Ovary (tissue), 9 donors: Measurements from ENCODE around the gene WDR5B. TPM values are rescaled to one million over a fixed set of nuclear protein-coding genes. Genes with fewer than 3 reads are reported as not detected.

Source experiments
- DNase-seq, 5 donors: peaks; one replicate each; pipeline ENCODE4 v3.0.0-alpha.2; 2019 to 2020
- H3K27ac ChIP-seq, 2 donors: fragments of 200-600 bp; one replicate each; pipeline versions ENCODE4 v1.5.1 to v1.8.0; 2019 to 2022
- H3K27me3 ChIP-seq: fragments of 200-600 bp; one replicate; pipeline ENCODE4 v1.8.0; 2022
- H3K36me3 ChIP-seq: fragments of 200-600 bp; sonication (generic); one replicate; pipeline ENCODE4 v1.5.1; 2019
- H3K4me1 ChIP-seq: one replicate; pipeline ENCODE4 v1.8.1; 2013; ENCODE audit warnings: mild to moderate bottlenecking, moderate library complexity; ENCODE audit not compliant: insufficient read depth
- H3K4me3 ChIP-seq: fragments of 200-600 bp; sonication (generic); one replicate; pipeline ENCODE4 v1.5.1; 2017
- H3K9me3 ChIP-seq, 2 donors: fragments of 200-600 bp in 1 of 2; sonication (generic) in 1 of 2; one replicate each; pipeline versions ENCODE4 v1.5.1 to v1.8.1; 2013 to 2019; ENCODE audit warnings: mild to moderate bottlenecking in 1 of 2, moderate library complexity in 1 of 2
- EP300 ChIP-seq: sonication (generic); formaldehyde crosslinking; IDR thresholded peaks from one replicate; pipeline ENCODE4 v1.6.1; 2017; ENCODE audit warnings: antibody characterized with exemption
- POLR2A ChIP-seq: fragments of 450-650 bp; IDR thresholded peaks from one replicate; pipeline ENCODE4 v1.6.1; 2017; ENCODE audit warnings: antibody characterized with exemption, mild to moderate bottlenecking, moderate library complexity
- WGBS, 3 donors: extraction: QIAGEN DNeasy Blood & Tissue Kit in 1 of 3; methylation state at CpG; one replicate each; pipeline versions ENCODE4 v1.1.5 to v1.1.7; 2013 to 2017; 5-methylcytosine and 5-hydroxymethylcytosine counted together
- intact Hi-C, 4 donors: fragments of 100-400 bp; cut with DNase I; formaldehyde crosslinking; loops; one replicate each; pipeline versions ENCODE4 v1.11.0 to v1.15.1; 2022 to 2023
- polyA plus RNA-seq, 2 donors: library from polyadenylated mRNA; stranded (reverse); fragments of 200-250 nt in 1 of 2; fragments of 350-450 nt in 1 of 2; fragmentation: Illumina TruSeq in 1 of 2; extraction: RNeasy Lipid Tissue Mini Kit (QIAGEN cat#74804) in 1 of 2; gene quantifications; one replicate each; pipeline ENCODE4 v1.2.3, GENCODE V29; 2013 to 2014
- small RNA-seq: library from RNA; depleted of rRNA; stranded (forward); fragments of <200 nt; gene quantifications from one replicate; pipeline ENCODE3, GENCODE V24; 2016
- total RNA-seq, 7 donors: library from RNA; depleted of rRNA in 2 of 7; stranded (reverse); fragments of >200 nt in 2 of 7; fragmentation: NEBNext Ultra II Directional in 3 of 7; extraction: Animal tissue kit (Norgen Biotek cat#: 25700) in 3 of 7; gene quantifications; one replicate each; pipeline versions ENCODE4 v1.1.0 to v1.2.4, GENCODE V29; 2016 to 2023
- TF ChIP-seq, protein P1 (sequence below), 3 donors: fragments of 450-650 bp in 2 of 3; fragments of 200-600 bp in 1 of 3; IDR thresholded peaks; one replicate each; pipeline versions ENCODE4 v1.5.1 to v1.8.0; 2016 to 2022; ENCODE audit warnings: antibody characterized with exemption in 3 of 3, mild to moderate bottlenecking in 1 of 3
- donor health status: DM: no; HTN: no; CAD: no; lungs with moderate emphysema.
- donor health status: DM: no; HTN: no; CAD: no.
- donor health status: Bipolar disorder and iron deficiency.
- donor health status: DM: yes; HTN: yes; CAD: no.
- donor health status: DM: no; HTN: no; CAD: no.
- donor health status: DM: yes; HTN: yes; CAD: no.

The WDR5B gene
- total and polyA plus RNA-seq, 9 donors = 2.3 to 6.3 (median 5.7) TPM

GRCh38 chr3:122364490-122364889 lies 51.4 kb downstream of the WDR5B start:
- WGBS, 3 donors = 91 to 96% (median 96%) methylated on average over 2 of the region's 2 CpGs
- no peaks in the 10 kb centered on the region for H3K27me3 ChIP-seq
- H3K9me3 ChIP-seq = no peaks in the 10 kb centered on the region
- no peaks in the 10 kb centered on the region for H3K36me3 ChIP-seq
- H3K4me3 ChIP-seq = no peak overlapping the region
- intact Hi-C loops = no loop called here
- H3K4me1 ChIP-seq = no peaks in the 10 kb centered on the region
- no peak overlapping the region for H3K27ac ChIP-seq
- DNase-seq = no peak
- TF ChIP-seq POLR2A (no peak), EP300 (no peak)
- TF ChIP-seq, protein P1, sequence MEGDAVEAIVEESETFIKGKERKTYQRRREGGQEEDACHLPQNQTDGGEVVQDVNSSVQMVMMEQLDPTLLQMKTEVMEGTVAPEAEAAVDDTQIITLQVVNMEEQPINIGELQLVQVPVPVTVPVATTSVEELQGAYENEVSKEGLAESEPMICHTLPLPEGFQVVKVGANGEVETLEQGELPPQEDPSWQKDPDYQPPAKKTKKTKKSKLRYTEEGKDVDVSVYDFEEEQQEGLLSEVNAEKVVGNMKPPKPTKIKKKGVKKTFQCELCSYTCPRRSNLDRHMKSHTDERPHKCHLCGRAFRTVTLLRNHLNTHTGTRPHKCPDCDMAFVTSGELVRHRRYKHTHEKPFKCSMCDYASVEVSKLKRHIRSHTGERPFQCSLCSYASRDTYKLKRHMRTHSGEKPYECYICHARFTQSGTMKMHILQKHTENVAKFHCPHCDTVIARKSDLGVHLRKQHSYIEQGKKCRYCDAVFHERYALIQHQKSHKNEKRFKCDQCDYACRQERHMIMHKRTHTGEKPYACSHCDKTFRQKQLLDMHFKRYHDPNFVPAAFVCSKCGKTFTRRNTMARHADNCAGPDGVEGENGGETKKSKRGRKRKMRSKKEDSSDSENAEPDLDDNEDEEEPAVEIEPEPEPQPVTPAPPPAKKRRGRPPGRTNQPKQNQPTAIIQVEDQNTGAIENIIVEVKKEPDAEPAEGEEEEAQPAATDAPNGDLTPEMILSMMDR (IDR thresholded peaks at IDR 0.05) = no peak

Small RNAs within 50 kb of the gene (small RNA-seq; reads per million reads assigned to genes)
- not detected for gene AC083798.1

Other genes starting within 250 kb of the WDR5B start
- gene CASR, start 232.4 kb downstream of the WDR5B start, total RNA-seq = 1 to 10 TPM in 1 of 7 donors, under 1 TPM in 6; 0.08 to 2.6 (median 0.13) TPM
- 1 to 10 TPM in 1 of 2 donors, under 1 TPM in 1; 0.67 to 1.5 TPM for gene CASR, start 232.4 kb downstream of the WDR5B start, polyA plus RNA-seq
- gene CSTA, start 90.8 kb downstream of the WDR5B start, total RNA-seq = 10 to 100 TPM in 3 of 7 donors, 1 to 10 TPM in 4; 5.8 to 43.9 (median 9.9) TPM
- 10 to 100 TPM; 37.9 to 38.5 TPM for gene CSTA, start 90.8 kb downstream of the WDR5B start, polyA plus RNA-seq
- gene MIX23, start 32.8 kb downstream of the WDR5B start, total RNA-seq = 10 to 100 TPM in 6 of 7 donors, 1 to 10 TPM in 1; 8.0 to 26.7 (median 16.7) TPM
- gene MIX23, start 32.8 kb downstream of the WDR5B start, polyA plus RNA-seq = 10 to 100 TPM; 13.5 to 30.7 TPM
- gene FAM162A, start 31.9 kb downstream of the WDR5B start, total RNA-seq = 10 to 100 TPM; 29.8 to 71.1 (median 58.7) TPM
- 100 to 1,000 TPM in 1 of 2 donors, 10 to 100 TPM in 1; 91.3 to 117 TPM for gene FAM162A, start 31.9 kb downstream of the WDR5B start, polyA plus RNA-seq
- 10 to 100 TPM; 17.3 to 68.3 (median 50.5) TPM for gene KPNA1, start 98.9 kb upstream of the WDR5B start, total RNA-seq
- 10 to 100 TPM; 10.7 to 61.8 TPM for gene KPNA1, start 98.9 kb upstream of the WDR5B start, polyA plus RNA-seq
- gene PARP9, start 148.2 kb upstream of the WDR5B start, total RNA-seq = 10 to 100 TPM; 15.6 to 30.1 (median 23.0) TPM
- gene PARP9, start 148.2 kb upstream of the WDR5B start, polyA plus RNA-seq = 10 to 100 TPM; 14.4 to 46.2 TPM
- 10 to 100 TPM; 11.0 to 34.0 (median 30.7) TPM for gene DTX3L, start 148.3 kb upstream of the WDR5B start, total RNA-seq
- 10 to 100 TPM in 1 of 2 donors, 1 to 10 TPM in 1; 9.8 to 23.3 TPM for gene DTX3L, start 148.3 kb upstream of the WDR5B start, polyA plus RNA-seq
- gene PARP15, start 161.6 kb upstream of the WDR5B start, total RNA-seq = 1 to 10 TPM in 1 of 7 donors, under 1 TPM in 6; 0.33 to 1.8 (median 0.46) TPM
- 1 to 10 TPM in 1 of 2 donors, under 1 TPM in 1; 0.24 to 2.0 TPM for gene PARP15, start 161.6 kb upstream of the WDR5B start, polyA plus RNA-seq